ENCODE data around the gene KRT84.

Gene KRT84

GRCh38 chr12:52427083-52427482, 41.6 kb upstream of the KRT84 start:
- no peak for DNase-seq (ENCODE audit: low read depth, low spot score)
- no peak overlapping the region for H3K4me3 ChIP-seq (ENCODE audit: insufficient read length, low read depth)
- no peaks in the 10 kb centered on the region for H3K27me3 ChIP-seq (ENCODE audit: insufficient read depth, insufficient read length)
- no peak overlapping the region for H3K9ac ChIP-seq (ENCODE audit: insufficient read length, low read depth)
- peaks cover 5% of the 10 kb centered on the region for H3K4me1 ChIP-seq (ENCODE audit: insufficient read depth, insufficient read length)
- TF ChIP-seq SUZ12 (IDR thresholded peaks at IDR 0.05; ENCODE audit: extremely low read depth, insufficient read depth, insufficient read length) (no peak), YY1 (IDR thresholded peaks at IDR 0.05; ENCODE audit: insufficient read depth, insufficient read length) (no peak), ZNF274 (IDR thresholded peaks at IDR 0.05; ENCODE audit: low read depth, low read length) (no peak)
- no peaks in the 10 kb centered on the region for H3K9me3 ChIP-seq (ENCODE audit: insufficient read depth, low read length)
- H3K36me3 ChIP-seq (ENCODE audit: insufficient read depth, insufficient read length, low read length) = no peaks in the 10 kb centered on the region

GRCh38 chr12:52426034-52426433, 40.6 kb upstream of the KRT84 start:
- TF ChIP-seq ZNF274 (IDR thresholded peaks at IDR 0.05; ENCODE audit: low read depth, low read length) (no peak), YY1 (IDR thresholded peaks at IDR 0.05; ENCODE audit: insufficient read depth, insufficient read length) (no peak), SUZ12 (IDR thresholded peaks at IDR 0.05; ENCODE audit: extremely low read depth, insufficient read depth, insufficient read length) (no peak)
- Histone ChIP-seq H3K4me1 (ENCODE audit: insufficient read depth, insufficient read length) (peaks cover 5% of the 10 kb centered on the region), H3K9ac (ENCODE audit: insufficient read length, low read depth) (no peak overlapping the region), H3K27me3 (ENCODE audit: insufficient read depth, insufficient read length) (no peaks in the 10 kb centered on the region), H3K9me3 (ENCODE audit: insufficient read depth, low read length) (no peaks in the 10 kb centered on the region), H3K36me3 (ENCODE audit: insufficient read depth, insufficient read length, low read length) (no peaks in the 10 kb centered on the region), H3K4me3 (ENCODE audit: insufficient read length, low read depth) (no peak overlapping the region)
- no peak for DNase-seq (ENCODE audit: low read depth, low spot score)

GRCh38 chr12:52425466-52425865, 40.0 kb upstream of the KRT84 start:
- no peak overlapping the region for H3K9ac ChIP-seq (ENCODE audit: insufficient read length, low read depth)
- H3K9me3 ChIP-seq (ENCODE audit: insufficient read depth, low read length) = no peaks in the 10 kb centered on the region
- H3K4me3 ChIP-seq (ENCODE audit: insufficient read length, low read depth) = no peak overlapping the region
- H3K36me3 ChIP-seq (ENCODE audit: insufficient read depth, insufficient read length, low read length) = no peaks in the 10 kb centered on the region
- DNase-seq (ENCODE audit: low read depth, low spot score) = no peak
- TF ChIP-seq ZNF274 (IDR thresholded peaks at IDR 0.05; ENCODE audit: low read depth, low read length) (no peak), SUZ12 (IDR thresholded peaks at IDR 0.05; ENCODE audit: extremely low read depth, insufficient read depth, insufficient read length) (no peak), YY1 (IDR thresholded peaks at IDR 0.05; ENCODE audit: insufficient read depth, insufficient read length) (no peak)
- H3K4me1 ChIP-seq (ENCODE audit: insufficient read depth, insufficient read length) = peaks cover 5% of the 10 kb centered on the region
- H3K27me3 ChIP-seq (ENCODE audit: insufficient read depth, insufficient read length) = no peaks in the 10 kb centered on the region

- no peak for DNase-seq (ENCODE audit: low read depth, low spot score)
Measured at GRCh38 chr12:52423661-52424500, 38.4 kb upstream of the KRT84 start.

GRCh38 chr12:52423035-52423434, 37.6 kb upstream of the KRT84 start:
- Histone ChIP-seq H3K9ac (ENCODE audit: insufficient read length, low read depth) (no peak overlapping the region), H3K27me3 (ENCODE audit: insufficient read depth, insufficient read length) (no peaks in the 10 kb centered on the region), H3K36me3 (ENCODE audit: insufficient read depth, insufficient read length, low read length) (no peaks in the 10 kb centered on the region), H3K4me1 (ENCODE audit: insufficient read depth, insufficient read length) (peaks cover 5% of the 10 kb centered on the region), H3K4me3 (ENCODE audit: insufficient read length, low read depth) (no peak overlapping the region), H3K9me3 (ENCODE audit: insufficient read depth, low read length) (no peaks in the 10 kb centered on the region)
- DNase-seq (ENCODE audit: low read depth, low spot score) = no peak
- no peak for TF ChIP-seq SUZ12 (IDR thresholded peaks at IDR 0.05; ENCODE audit: extremely low read depth, insufficient read depth, insufficient read length)

More at GRCh38 chr12:52423661-52424500, 38.4 kb upstream of the KRT84 start:
- no peak overlapping the region for H3K4me3 ChIP-seq (ENCODE audit: insufficient read length, low read depth)
- H3K27me3 ChIP-seq (ENCODE audit: insufficient read depth, insufficient read length) = no peaks in the 10 kb centered on the region
- H3K36me3 ChIP-seq (ENCODE audit: insufficient read depth, insufficient read length, low read length) = no peaks in the 10 kb centered on the region
- H3K9me3 ChIP-seq (ENCODE audit: insufficient read depth, low read length) = no peaks in the 10 kb centered on the region
- TF ChIP-seq ZNF274 (IDR thresholded peaks at IDR 0.05; ENCODE audit: low read depth, low read length) (no peak), SUZ12 (IDR thresholded peaks at IDR 0.05; ENCODE audit: extremely low read depth, insufficient read depth, insufficient read length) (no peak), YY1 (IDR thresholded peaks at IDR 0.05; ENCODE audit: insufficient read depth, insufficient read length) (no peak)
- peaks cover 5% of the 10 kb centered on the region for H3K4me1 ChIP-seq (ENCODE audit: insufficient read depth, insufficient read length)
- H3K9ac ChIP-seq (ENCODE audit: insufficient read length, low read depth) = no peak overlapping the region

GRCh38 chr12:52419656-52420055, 34.2 kb upstream of the KRT84 start:
- H3K4me1 ChIP-seq (ENCODE audit: insufficient read depth, insufficient read length) = peaks cover 8% of the 10 kb centered on the region
- no peaks in the 10 kb centered on the region for H3K27me3 ChIP-seq (ENCODE audit: insufficient read depth, insufficient read length)
- no peak overlapping the region for H3K4me3 ChIP-seq (ENCODE audit: insufficient read length, low read depth)
- no peak for DNase-seq (ENCODE audit: low read depth, low spot score)
- H3K36me3 ChIP-seq (ENCODE audit: insufficient read depth, insufficient read length, low read length) = no peaks in the 10 kb centered on the region
- TF ChIP-seq YY1 (IDR thresholded peaks at IDR 0.05; ENCODE audit: insufficient read depth, insufficient read length) = no peak
- no peak for TF ChIP-seq ZNF274 (IDR thresholded peaks at IDR 0.05; ENCODE audit: low read depth, low read length)
- TF ChIP-seq SUZ12 (IDR thresholded peaks at IDR 0.05; ENCODE audit: extremely low read depth, insufficient read depth, insufficient read length) = no peak
- H3K9me3 ChIP-seq (ENCODE audit: insufficient read depth, low read length) = no peaks in the 10 kb centered on the region
- H3K9ac ChIP-seq (ENCODE audit: insufficient read length, low read depth) = no peak overlapping the region

- DNase-seq (ENCODE audit: low read depth, low spot score) = no peak
- no peak overlapping the region for H3K9ac ChIP-seq (ENCODE audit: insufficient read length, low read depth)
- no peaks in the 10 kb centered on the region for H3K36me3 ChIP-seq (ENCODE audit: insufficient read depth, insufficient read length, low read length)
- TF ChIP-seq SUZ12 (IDR thresholded peaks at IDR 0.05; ENCODE audit: extremely low read depth, insufficient read depth, insufficient read length) (no peak), ZNF274 (IDR thresholded peaks at IDR 0.05; ENCODE audit: low read depth, low read length) (no peak), YY1 (IDR thresholded peaks at IDR 0.05; ENCODE audit: insufficient read depth, insufficient read length) (no peak)
- no peak overlapping the region for H3K4me3 ChIP-seq (ENCODE audit: insufficient read length, low read depth)
- no peaks in the 10 kb centered on the region for H3K27me3 ChIP-seq (ENCODE audit: insufficient read depth, insufficient read length)
- peaks cover 3% of the 10 kb centered on the region for H3K4me1 ChIP-seq (ENCODE audit: insufficient read depth, insufficient read length)
- no peaks in the 10 kb centered on the region for H3K9me3 ChIP-seq (ENCODE audit: insufficient read depth, low read length)
Measured at GRCh38 chr12:52418576-52419110, 33.2 kb upstream of the KRT84 start.
